Stimulated activated CD4-positive, alpha-beta T cell treated with anti-CD3 and anti-CD28 coated beads, Interleukin-15, amount 100 ng/mL, for 24 hours (primary cell): Measurements from ENCODE around the gene TPSD1.
"Not testable (repeated sequence)": the region's sequence is repeated elsewhere in the genome, so short reads cannot be mapped to it uniquely, and the experiment has no call there.

Experiments used
- DNase-seq: peaks from one replicate; pipeline ENCODE4 v3.0.0-alpha.2; 2020

TPSD1 gene

GRCh38 chr16:1221628-1222552 is 34.0 kb upstream of the TPSD1 start:
- DNase-seq = no peak

DNA sequence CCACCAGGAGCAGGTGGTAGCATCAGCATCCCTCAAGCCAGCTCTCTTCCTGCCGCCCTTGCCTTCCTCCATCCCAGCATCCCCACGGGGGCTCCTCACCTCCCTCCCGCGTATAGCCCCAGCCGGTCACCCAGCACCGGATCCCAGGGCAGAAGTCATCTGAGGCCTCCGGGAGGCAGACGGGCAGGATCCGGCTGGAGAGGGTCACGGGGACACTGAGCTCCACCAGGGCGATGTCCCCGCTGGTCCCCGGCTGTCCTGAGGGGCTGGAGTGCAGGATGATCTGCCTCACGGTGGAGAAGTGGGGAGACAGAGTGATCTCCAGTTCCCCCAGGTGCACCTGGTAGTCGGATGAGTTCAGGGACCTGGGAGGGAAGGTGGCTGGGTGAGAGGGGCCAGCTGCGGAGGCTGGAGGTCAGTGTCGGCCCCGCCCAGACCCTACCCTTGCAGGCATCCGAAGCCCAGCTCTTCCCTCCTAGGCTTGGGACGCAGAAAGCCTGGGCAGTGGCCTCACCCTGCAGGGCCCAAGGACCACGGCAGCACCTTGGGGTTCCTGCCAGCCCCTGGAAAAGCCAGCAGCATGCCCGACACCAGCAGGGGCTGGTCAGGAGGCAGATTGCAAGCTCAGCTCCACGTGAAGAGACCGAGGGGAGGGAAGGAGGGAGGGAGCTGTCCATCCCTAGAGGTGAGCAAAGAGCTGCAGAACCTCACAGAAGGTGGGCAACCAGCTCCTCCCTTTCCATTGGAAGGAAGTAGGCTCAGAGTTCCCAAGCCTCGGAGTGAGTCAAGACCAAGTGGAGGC is 33.1 kb upstream of the TPSD1 start:
- DNase-seq = no peak

DNA sequence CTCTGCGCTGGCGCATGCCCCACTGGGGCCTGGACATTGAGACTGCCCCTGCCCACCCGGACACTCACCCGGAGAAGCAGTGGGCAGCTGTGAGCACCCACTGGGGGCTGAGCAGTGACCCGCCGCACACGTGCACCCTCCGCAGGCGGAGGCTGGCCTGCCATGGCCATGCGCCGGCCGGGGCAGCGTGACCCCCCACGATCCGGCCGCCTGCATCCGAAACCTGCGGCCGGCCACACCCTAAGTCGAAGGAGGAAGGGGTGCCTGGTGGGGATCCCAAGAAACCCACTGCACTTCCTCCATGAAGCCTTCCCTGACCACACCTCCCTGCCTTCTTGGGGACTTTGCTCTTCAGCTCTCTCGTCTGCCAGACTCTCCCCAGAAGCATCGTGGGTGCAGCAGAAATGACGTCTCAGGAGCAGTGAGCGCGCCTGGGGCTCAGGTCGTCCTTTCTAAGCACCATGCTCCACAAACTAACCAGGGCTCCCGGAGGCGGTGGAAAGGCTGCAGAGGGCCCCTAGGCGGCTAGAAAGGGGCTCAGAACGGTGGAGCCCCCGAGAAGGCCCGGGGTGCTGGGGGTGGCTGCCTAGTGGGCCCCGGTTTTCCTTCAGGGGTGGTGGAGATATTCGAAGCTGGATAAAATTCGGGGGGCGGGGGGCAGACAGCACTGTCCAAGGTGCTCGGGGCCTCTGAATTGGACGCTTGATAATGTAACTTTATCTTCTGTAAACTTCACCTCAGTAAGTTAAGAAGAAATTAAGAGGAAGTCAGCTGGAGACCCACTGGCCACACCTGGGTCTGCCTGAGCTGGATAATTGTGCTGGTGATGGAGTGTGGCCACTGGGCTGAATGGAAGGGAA is 32.3 kb upstream of the TPSD1 start:
- DNase-seq = no peak

DNA sequence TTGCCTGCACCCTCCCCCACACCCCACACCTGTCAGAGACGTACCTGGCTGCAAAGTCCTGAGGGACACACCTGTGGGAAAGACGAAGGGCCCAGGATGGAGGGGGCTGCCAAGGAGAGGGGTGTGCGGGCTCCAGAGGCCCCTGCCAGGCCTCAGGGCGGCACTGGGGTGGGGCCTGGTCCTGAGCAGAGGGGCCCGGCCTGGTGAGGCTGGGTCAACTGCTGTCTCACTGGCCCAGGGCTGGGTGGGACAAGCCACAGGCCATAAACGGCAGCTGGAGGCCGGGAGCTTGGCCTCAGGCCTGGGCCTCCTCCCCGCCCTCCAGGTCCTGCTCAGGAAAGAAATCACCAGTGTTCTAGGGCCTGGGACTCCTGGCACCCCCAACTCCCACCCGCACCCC is 31.3 kb upstream of the TPSD1 start:
- no peak for DNase-seq

GRCh38 chr16:1225051-1225451 is 30.8 kb upstream of the TPSD1 start, which contains the start of gene TPSG1:
Gene TPSG1, minus strand, starts transcription at chr16:1225268. Its CDS starts 16 bp downstream, at chr16:1225252.
- DNase-seq = no peak

- DNase-seq = not testable (repeated sequence)
Measured at GRCh38 chr16:1225728-1226311, 30.0 kb upstream of the TPSD1 start.

GRCh38 chr16:1226692-1227091 is 29.2 kb upstream of the TPSD1 start:
- not testable (repeated sequence) for DNase-seq

DNA sequence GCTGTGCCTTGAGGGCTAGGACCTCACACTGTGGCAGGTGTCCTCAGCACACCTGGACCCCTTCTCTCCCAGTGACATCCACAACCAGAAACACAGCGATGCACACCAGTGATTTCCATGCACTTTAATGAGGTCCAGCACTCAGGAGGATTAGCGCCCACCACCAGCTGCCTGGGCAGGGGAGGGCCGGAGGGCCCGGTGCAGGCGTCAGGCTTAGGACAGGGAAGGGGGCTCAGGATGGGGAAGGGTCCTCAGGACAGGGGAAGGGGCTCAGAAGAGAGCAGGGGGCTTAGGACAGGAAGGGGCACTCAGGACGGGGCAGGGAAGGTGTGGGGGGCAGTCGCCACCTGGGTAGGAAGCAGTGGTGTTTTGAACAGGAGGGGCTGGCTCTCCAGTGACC is 27.6 kb upstream of the TPSD1 start:
- DNase-seq = not testable (repeated sequence)

- DNase-seq = not testable (repeated sequence)
Measured at GRCh38 chr16:1229476-1229875, 26.4 kb upstream of the TPSD1 start.

DNA sequence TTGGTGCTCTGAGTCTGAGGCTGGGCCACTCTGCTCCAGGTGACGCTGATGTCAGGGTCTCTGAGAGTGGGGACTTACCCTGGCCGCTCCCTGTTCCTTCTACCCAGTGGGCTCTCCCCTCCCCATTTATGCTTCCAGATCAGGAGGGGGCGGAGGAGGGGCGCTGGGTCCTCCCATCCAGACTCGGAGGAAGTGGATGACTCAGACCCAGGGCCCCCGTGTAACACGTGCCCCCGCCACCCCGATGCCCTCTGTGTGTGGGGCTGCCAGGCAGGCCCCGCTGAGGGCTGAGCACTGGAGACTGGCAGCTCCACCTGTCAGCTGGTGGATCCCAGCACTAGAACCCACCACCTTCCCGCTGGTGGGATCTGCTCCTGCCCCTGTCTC is 25.8 kb upstream of the TPSD1 start, which contains the start of gene TPSB2:
Gene TPSB2, minus strand, starts transcription at position 101 of the 387 bp plus-strand sequence. CDS start 233 bp downstream, outside the sequence.
- DNase-seq = not testable (repeated sequence)

GRCh38 chr16:1230471-1231212 is 25.2 kb upstream of the TPSD1 start:
- DNase-seq = not testable (repeated sequence)

DNA sequence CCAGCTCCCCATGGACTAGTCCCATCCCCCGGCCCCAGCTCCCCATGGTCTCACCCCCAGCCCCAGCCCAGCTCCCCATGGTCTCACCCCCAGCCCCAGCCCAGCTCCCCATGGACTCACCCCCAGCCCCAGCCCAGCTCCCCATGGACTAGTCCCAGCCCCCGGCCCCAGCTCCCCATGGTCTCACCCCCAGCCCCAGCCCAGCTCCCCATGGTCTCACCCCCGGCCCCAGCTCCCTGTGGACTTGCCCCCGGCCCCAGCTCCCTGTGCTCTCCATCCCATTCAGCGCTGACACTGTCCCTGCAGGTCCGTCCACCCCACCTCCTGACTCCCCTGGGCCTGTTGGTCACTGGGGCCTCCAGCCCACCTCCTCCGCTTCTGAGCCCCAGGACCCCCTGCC is 24.6 kb upstream of the TPSD1 start:
- not testable (repeated sequence) for DNase-seq

DNA sequence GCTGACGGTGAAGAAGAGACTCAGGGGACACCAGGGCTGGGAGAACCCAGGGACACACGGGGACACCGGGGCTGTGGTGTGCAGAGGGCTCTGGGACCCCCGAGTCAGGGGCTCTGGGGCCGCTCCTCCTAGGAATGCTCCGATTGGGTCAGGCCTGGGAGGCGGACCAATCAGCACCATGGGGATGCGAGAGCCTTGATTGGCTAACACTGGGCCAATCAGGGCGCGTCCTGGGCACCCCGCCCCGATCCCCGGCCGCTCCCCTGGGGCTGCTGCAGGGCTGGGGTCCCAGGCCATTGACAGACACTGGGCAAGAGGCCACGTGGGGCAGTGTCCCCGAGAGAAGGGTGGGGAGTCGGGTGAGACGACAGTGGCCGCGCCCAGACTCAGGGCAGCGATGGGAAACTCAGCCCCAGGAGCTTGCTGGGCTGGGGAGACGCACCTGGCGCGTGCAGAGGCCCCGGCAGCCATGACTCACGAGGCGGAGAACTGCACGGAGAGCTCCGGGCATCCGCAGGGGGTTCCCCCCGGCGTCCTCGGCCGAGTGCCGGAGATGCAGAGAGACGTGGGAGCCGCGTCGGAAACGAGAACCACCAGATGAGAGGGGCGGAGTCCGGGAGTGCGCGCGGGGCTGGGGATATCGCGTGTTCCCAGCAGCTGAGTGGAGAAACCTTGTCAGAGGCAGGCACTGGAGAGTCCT is 23.7 kb upstream of the TPSD1 start:
- not testable (repeated sequence) for DNase-seq

DNA sequence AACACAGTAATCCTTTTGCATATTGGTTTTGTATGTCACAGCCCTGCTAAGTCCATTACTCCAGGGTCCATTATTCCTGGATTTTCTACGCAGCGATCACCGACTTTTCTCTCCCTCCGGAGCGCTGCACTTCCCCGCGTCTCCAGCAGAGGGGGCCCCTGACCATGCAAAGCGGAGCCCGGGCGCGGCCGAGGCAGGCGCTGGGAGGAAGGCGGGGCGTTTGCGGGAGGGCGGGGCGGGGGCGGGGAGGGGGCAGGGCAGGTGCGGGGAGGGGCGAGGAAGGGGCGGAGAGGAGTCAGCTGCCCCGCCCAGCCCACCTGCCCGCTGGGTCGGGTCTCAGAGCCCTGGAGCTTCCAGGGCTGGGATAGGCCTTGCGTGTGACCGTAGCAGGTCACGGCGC is 19.2 kb upstream of the TPSD1 start:
- not testable (repeated sequence) for DNase-seq

DNA sequence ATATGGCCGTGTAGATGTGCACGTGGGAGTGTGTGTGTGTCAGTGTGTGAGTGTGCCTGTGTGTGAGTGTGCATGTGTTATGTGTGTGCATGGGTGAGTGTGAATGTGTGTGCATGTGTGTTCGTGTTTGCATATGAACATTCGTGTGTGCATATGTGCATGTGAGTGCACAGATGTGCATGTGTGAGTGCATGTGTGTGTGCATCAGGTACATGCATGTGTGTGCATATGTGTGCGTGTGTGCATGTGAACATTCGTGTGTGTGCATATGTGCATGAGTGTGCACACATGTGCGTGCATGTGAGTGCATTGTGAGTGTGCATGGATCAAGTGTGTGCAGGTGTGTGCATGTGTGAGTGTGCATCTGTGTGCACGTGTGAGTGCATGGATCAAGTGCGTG is 17.9 kb upstream of the TPSD1 start:
- DNase-seq = no peak

DNA sequence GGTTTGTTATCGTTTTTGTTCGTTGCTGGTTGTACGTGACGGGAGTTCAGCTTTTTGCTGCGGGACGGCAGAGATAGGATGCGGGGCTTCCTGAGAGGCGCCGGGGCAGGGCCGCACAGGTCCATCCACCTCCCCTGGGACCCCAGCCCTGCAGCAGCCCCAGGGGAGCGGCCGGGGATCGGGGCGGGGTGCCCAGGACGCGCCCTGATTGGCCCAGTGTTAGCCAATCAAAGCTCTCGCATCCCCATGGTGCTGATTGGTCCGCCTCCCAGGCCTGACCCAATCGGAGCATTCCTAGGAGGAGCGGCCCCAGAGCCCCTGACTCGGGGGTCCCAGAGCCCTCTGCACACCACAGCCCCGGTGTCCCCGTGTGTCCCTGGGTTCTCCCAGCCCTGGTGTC is 17.0 kb upstream of the TPSD1 start:
- DNase-seq = not testable (repeated sequence)

DNA sequence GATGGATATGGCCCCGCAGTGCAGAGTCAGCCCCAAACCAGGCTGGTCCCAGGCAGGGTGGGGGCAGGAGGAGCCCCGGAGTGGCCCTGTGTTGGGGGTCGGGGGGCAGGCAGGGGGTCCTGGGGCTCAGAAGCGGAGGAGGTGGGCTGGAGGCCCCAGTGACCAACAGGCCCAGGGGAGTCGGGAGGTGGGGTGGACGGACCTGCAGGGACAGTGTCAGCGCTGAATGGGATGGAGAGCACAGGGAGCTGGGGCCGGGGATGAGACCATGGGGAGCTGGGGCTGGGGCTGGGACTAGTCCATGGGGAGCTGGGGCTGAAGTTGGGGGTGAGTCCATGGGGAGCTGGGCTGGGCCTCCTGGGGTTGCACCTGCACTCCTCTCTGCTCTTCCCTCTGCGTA is 16.3 kb upstream of the TPSD1 start:
- not testable (repeated sequence) for DNase-seq

- not testable (repeated sequence) for DNase-seq
Measured at GRCh38 chr16:1240436-1240835, 15.4 kb upstream of the TPSD1 start, which contains the start of gene TPSAB1. Gene TPSAB1, plus strand, starts transcription at chr16:1240705. Its CDS starts 234 bp downstream, at chr16:1240939.

DNA sequence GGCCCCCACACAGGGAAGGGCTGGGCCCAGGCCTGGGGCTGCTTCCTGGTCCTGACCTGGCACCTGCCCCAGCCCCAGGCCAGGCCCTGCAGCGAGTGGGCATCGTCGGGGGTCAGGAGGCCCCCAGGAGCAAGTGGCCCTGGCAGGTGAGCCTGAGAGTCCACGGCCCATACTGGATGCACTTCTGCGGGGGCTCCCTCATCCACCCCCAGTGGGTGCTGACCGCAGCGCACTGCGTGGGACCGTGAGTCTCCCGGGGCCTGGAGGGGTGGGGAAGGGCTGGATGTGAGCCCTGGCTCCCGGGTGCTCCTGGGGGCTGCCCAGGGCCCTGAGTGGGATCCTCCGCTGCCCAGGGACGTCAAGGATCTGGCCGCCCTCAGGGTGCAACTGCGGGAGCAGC is 14.8 kb upstream of the TPSD1 start:
- not testable (repeated sequence) for DNase-seq

GRCh38 chr16:1243363-1243762 is 12.5 kb upstream of the TPSD1 start:
- not testable (repeated sequence) for DNase-seq
